IPS-20b (cell line): Measurements from ENCODE around the gene KRT73.

ENCODE experiments used
- H3K27ac ChIP-seq: one replicate; pipeline ENCODE4 v1.5.1; 2013; ENCODE audit warnings: low read length
- H3K27me3 ChIP-seq: 2 replicates; pipeline ENCODE4 v1.6.1; 2013; ENCODE audit warnings: mild to moderate bottlenecking, low read length, inconsistent platforms; ENCODE audit not compliant: insufficient read depth
- H3K36me3 ChIP-seq: 2 replicates; pipeline ENCODE4 v1.6.1; 2013; ENCODE audit warnings: low read depth, mild to moderate bottlenecking, inconsistent platforms, low read length, moderate library complexity; ENCODE audit not compliant: insufficient read depth
- H3K4me1 ChIP-seq: 2 replicates; pipeline ENCODE4 v1.6.1; 2013; ENCODE audit warnings: mild to moderate bottlenecking, control low read depth, inconsistent platforms, low read length, moderate library complexity; ENCODE audit not compliant: insufficient read depth
- H3K4me3 ChIP-seq: 2 replicates; pipeline ENCODE4 v1.5.1; 2013; ENCODE audit warnings: mild to moderate bottlenecking, low read length, inconsistent platforms
- H3K9ac ChIP-seq: 2 replicates; pipeline ENCODE4 v1.6.1; 2013; ENCODE audit warnings: low read depth, mild to moderate bottlenecking, inconsistent platforms, low read length, moderate library complexity
- H3K9me3 ChIP-seq: 2 replicates; pipeline ENCODE4 v1.6.1; 2013; ENCODE audit warnings: mild to moderate bottlenecking, low read depth, low read length, inconsistent platforms; ENCODE audit not compliant: insufficient read depth

KRT73 gene

GRCh38 chr12:52618216-52618615 lies at the start of gene KRT73:
KRT73 (minus strand) TSS chr12:52618559; CDS start chr12:52618524, 35 bp downstream.
- no peaks in the 10 kb centered on the region for H3K36me3 ChIP-seq
- no peak within 1 kb of the TSS for H3K27ac ChIP-seq
- no peaks in the 10 kb centered on the region; the same call in 1 of the 2 replicates for H3K27me3 ChIP-seq
- no peak within 1 kb of the TSS for H3K9ac ChIP-seq
- no peaks in the 10 kb centered on the region for H3K9me3 ChIP-seq
- no peaks in the 10 kb centered on the region for H3K4me1 ChIP-seq
- H3K4me3 ChIP-seq: no peak within 1 kb of the TSS

- no peak overlapping the region for H3K27ac ChIP-seq
- no peak overlapping the region for H3K9ac ChIP-seq
- H3K4me1 ChIP-seq: no peaks in the 10 kb centered on the region
- H3K27me3 ChIP-seq: no peaks in the 10 kb centered on the region
- H3K9me3 ChIP-seq: no peaks in the 10 kb centered on the region
- no peak overlapping the region for H3K4me3 ChIP-seq
- H3K36me3 ChIP-seq: no peaks in the 10 kb centered on the region
Observed at GRCh38 chr12:52667931-52668330, 49.6 kb upstream of the KRT73 start.

- no peaks in the 10 kb centered on the region for H3K4me1 ChIP-seq
- no peaks in the 10 kb centered on the region for H3K27me3 ChIP-seq
- H3K36me3 ChIP-seq: no peaks in the 10 kb centered on the region
- no peak overlapping the region for H3K27ac ChIP-seq
- H3K9ac ChIP-seq: no peak overlapping the region
- H3K4me3 ChIP-seq: no peak overlapping the region
- no peaks in the 10 kb centered on the region for H3K9me3 ChIP-seq
Observed at GRCh38 chr12:52667509-52667908, 49.1 kb upstream of the KRT73 start.

GRCh38 chr12:52666471-52666870 lies 48.1 kb upstream of the KRT73 start:
- no peak overlapping the region for H3K4me3 ChIP-seq
- no peaks in the 10 kb centered on the region for H3K36me3 ChIP-seq
- H3K27ac ChIP-seq: no peak overlapping the region
- no peaks in the 10 kb centered on the region for H3K9me3 ChIP-seq
- no peaks in the 10 kb centered on the region for H3K27me3 ChIP-seq
- no peaks in the 10 kb centered on the region for H3K4me1 ChIP-seq
- H3K9ac ChIP-seq: no peak overlapping the region

GRCh38 chr12:52663420-52663819 lies 45.1 kb upstream of the KRT73 start:
- no peak overlapping the region for H3K9ac ChIP-seq
- no peak overlapping the region for H3K4me3 ChIP-seq
- H3K27me3 ChIP-seq: no peaks in the 10 kb centered on the region
- no peaks in the 10 kb centered on the region for H3K36me3 ChIP-seq
- H3K4me1 ChIP-seq: no peaks in the 10 kb centered on the region
- H3K27ac ChIP-seq: no peak overlapping the region
- H3K9me3 ChIP-seq: no peaks in the 10 kb centered on the region

GRCh38 chr12:52662918-52663229 lies 44.5 kb upstream of the KRT73 start:
- Histone ChIP-seq H3K9me3 (no peaks in the 10 kb centered on the region), H3K4me1 (no peaks in the 10 kb centered on the region), H3K9ac (no peak overlapping the region), H3K36me3 (no peaks in the 10 kb centered on the region), H3K4me3 (no peak overlapping the region), H3K27ac (no peak overlapping the region), H3K27me3 (no peaks in the 10 kb centered on the region)

GRCh38 chr12:52662093-52662917 lies 43.9 kb upstream of the KRT73 start:
- Histone ChIP-seq H3K27ac (no peak overlapping the region), H3K36me3 (no peaks in the 10 kb centered on the region), H3K4me3 (no peak overlapping the region), H3K4me1 (no peaks in the 10 kb centered on the region), H3K9me3 (no peaks in the 10 kb centered on the region), H3K9ac (no peak overlapping the region), H3K27me3 (no peaks in the 10 kb centered on the region)

GRCh38 chr12:52661668-52662067 lies 43.3 kb upstream of the KRT73 start:
- H3K4me3 ChIP-seq: no peak overlapping the region
- H3K27me3 ChIP-seq: no peaks in the 10 kb centered on the region
- H3K9ac ChIP-seq: no peak overlapping the region
- H3K9me3 ChIP-seq: no peaks in the 10 kb centered on the region
- H3K36me3 ChIP-seq: no peaks in the 10 kb centered on the region
- H3K4me1 ChIP-seq: no peaks in the 10 kb centered on the region
- H3K27ac ChIP-seq: no peak overlapping the region

GRCh38 chr12:52660934-52661499 lies 42.7 kb upstream of the KRT73 start:
- Histone ChIP-seq H3K27me3 (no peaks in the 10 kb centered on the region), H3K9me3 (no peaks in the 10 kb centered on the region), H3K4me1 (no peaks in the 10 kb centered on the region), H3K27ac (no peak overlapping the region), H3K4me3 (no peak overlapping the region), H3K36me3 (no peaks in the 10 kb centered on the region), H3K9ac (no peak overlapping the region)

GRCh38 chr12:52659951-52660350 lies 41.6 kb upstream of the KRT73 start:
- Histone ChIP-seq H3K27me3 (no peaks in the 10 kb centered on the region), H3K9ac (no peak overlapping the region), H3K9me3 (no peaks in the 10 kb centered on the region), H3K4me3 (no peak overlapping the region), H3K4me1 (no peaks in the 10 kb centered on the region), H3K27ac (no peak overlapping the region), H3K36me3 (no peaks in the 10 kb centered on the region)

GRCh38 chr12:52659395-52659794 lies 41.0 kb upstream of the KRT73 start:
- Histone ChIP-seq H3K4me3 (no peak overlapping the region), H3K27ac (no peak overlapping the region), H3K9ac (no peak overlapping the region), H3K4me1 (no peaks in the 10 kb centered on the region), H3K9me3 (no peaks in the 10 kb centered on the region), H3K36me3 (no peaks in the 10 kb centered on the region), H3K27me3 (no peaks in the 10 kb centered on the region)

GRCh38 chr12:52658196-52658595 lies 39.8 kb upstream of the KRT73 start:
- Histone ChIP-seq H3K9ac (no peak overlapping the region), H3K4me3 (no peak overlapping the region), H3K4me1 (no peaks in the 10 kb centered on the region), H3K27me3 (no peaks in the 10 kb centered on the region), H3K9me3 (no peaks in the 10 kb centered on the region), H3K27ac (no peak overlapping the region), H3K36me3 (no peaks in the 10 kb centered on the region)
